GM21576 (cell line): ENCODE results near the gene BCDIN3D.

Experiments used
- ATAC-seq: cut with Tn5 transposase; IDR thresholded peaks from one replicate; pipeline ENCODE4 v1.9.1; 2021; ENCODE audit warnings: mild to moderate bottlenecking, moderate library complexity; ENCODE audit not compliant: unreplicated experiment

BCDIN3D gene

GRCh38 chr12:49800421-49801140 is 42.3 kb downstream of the BCDIN3D start:
- ATAC-seq = no peak

- no peak for ATAC-seq
Observed at GRCh38 chr12:49798934-49799333, 44.0 kb downstream of the BCDIN3D start.

GRCh38 chr12:49798248-49798647 is 44.7 kb downstream of the BCDIN3D start:
- ATAC-seq = no peak

- no peak for ATAC-seq
Observed at GRCh38 chr12:49797449-49797776, 45.5 kb downstream of the BCDIN3D start.

GRCh38 chr12:49796606-49797448 is 46.1 kb downstream of the BCDIN3D start:
- ATAC-seq = no peak

GRCh38 chr12:49796155-49796554 is 46.8 kb downstream of the BCDIN3D start:
- ATAC-seq = no peak

GRCh38 chr12:49795654-49796105 is 47.2 kb downstream of the BCDIN3D start:
- no peak for ATAC-seq

- ATAC-seq = no peak
Observed at GRCh38 chr12:49794811-49795653, 47.9 kb downstream of the BCDIN3D start.

GRCh38 chr12:49794021-49794420 is 48.9 kb downstream of the BCDIN3D start:
- no peak for ATAC-seq

GRCh38 chr12:49793620-49794019 is 49.3 kb downstream of the BCDIN3D start:
- ATAC-seq = no peak

- no peak for ATAC-seq
Observed at GRCh38 chr12:49792976-49793580, 49.8 kb downstream of the BCDIN3D start.

- ATAC-seq = no peak
Observed at GRCh38 chr12:49792181-49792970, 50.5 kb downstream of the BCDIN3D start.

- ATAC-seq = no peak
Observed at GRCh38 chr12:49791700-49792099, 51.2 kb downstream of the BCDIN3D start.

- ATAC-seq = no peak
Observed at GRCh38 chr12:49790741-49791555, 52.0 kb downstream of the BCDIN3D start.

GRCh38 chr12:49789992-49790391 is 52.9 kb downstream of the BCDIN3D start:
- ATAC-seq = no peak

GRCh38 chr12:49787672-49788071 is 55.2 kb downstream of the BCDIN3D start:
- no peak for ATAC-seq
